Measurements from ENCODE around the gene ZYG11B. TPM values are rescaled to one million over a fixed set of nuclear protein-coding genes. Genes with fewer than 3 reads are reported as not detected.

Gene ZYG11B
- total and polyA plus RNA-seq, 9 of the 15 experiments (the other 6 are each of a cell fraction or from before 2014, with no cell fraction given) = 4.9 to 22.2 (median 12.2) TPM

DNA sequence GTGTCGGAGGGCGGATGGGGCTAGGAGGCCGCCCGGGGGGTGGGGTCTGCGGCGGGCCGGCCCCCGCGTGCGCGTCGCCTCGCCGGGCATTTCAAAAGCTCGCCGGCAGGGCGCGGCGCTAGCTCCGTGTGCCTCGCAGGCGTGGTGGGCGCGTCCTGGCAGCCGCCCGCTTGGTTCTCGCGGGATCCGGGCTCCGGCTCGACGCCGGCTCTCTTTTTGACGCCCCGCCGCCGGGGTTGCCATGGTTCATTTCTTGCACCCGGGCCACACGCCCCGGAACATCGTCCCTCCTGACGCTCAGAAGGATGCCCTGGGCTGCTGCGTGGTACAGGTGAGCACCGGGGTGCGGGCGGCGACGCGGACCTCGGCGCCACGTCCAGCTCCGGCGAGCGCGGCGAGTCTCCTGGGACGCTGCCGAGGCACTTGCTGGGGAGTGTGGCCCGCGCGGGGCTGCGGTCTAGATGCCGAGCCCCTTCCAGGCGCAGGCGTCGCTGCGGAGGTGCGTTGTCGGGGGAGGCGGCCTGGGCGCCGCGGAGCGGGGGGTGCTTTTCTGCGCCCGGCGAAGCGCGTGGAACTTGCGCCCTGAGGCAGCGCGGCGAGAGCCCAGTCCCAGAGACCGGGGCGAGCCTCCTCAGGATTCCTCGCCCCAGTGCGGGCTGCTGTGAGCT lies 116.5 kb downstream of the ZYG11B start, which contains the start of gene ZYG11A:
Gene ZYG11A (plus strand): TSS at position 118 of the 668 bp plus-strand sequence. CDS start 124 bp downstream, at position 242.
- Histone ChIP-seq H3K9me1 (ENCODE audit: control insufficient read depth, insufficient read depth, low read length) (no peaks in the 10 kb centered on the region), H3K27me3 (ENCODE audit: control insufficient read depth in 2 of 2, insufficient read depth in 2 of 2, low read length in 2 of 2) (no peaks in the 10 kb centered on the region), H2AFZ (ENCODE audit: low read depth, low read length) (peak within 1 kb of the TSS; percentile 98), H3K27ac (ENCODE audit: extremely low read depth, low read depth, low read length) (peak within 1 kb of the TSS; percentile 94), H3K4me1 (replicated peaks in 1 of 2; ENCODE audit: control insufficient read depth in 2 of 2, insufficient read depth in 2 of 2, low read length in 2 of 2) (peaks cover 4 to 21% of the 10 kb centered on the region in 2 experiments; a peak in 4 of 5 replicates), H4K20me1 (replicated peaks; ENCODE audit: control insufficient read depth, insufficient read depth, low read length) (no peaks in the 10 kb centered on the region), H3K9me3 (replicated peaks; ENCODE audit: control insufficient read depth, insufficient read depth, low read depth, low read length) (no peaks in the 10 kb centered on the region), H3K9ac (ENCODE audit: insufficient read depth in 1 of 2, low read depth in 2 of 2, low read length in 2 of 2) (peak within 1 kb of the TSS; percentile 94 to 97), H3K4me2 (ENCODE audit: insufficient read depth, low read length) (peak within 1 kb of the TSS; percentile 89), H3K79me2 (ENCODE audit: control insufficient read depth, insufficient read depth, low read length) (peaks cover 50% of the 10 kb centered on the region), H3K36me3 (ENCODE audit: control insufficient read depth, insufficient read depth, low read length) (0 out of 3 replicates have a peak, but pooled peaks cover 3% of the 10 kb centered on the region), H3K4me3 (peak within 1 kb of the TSS; percentile 66)
- in situ Hi-C loops (cut with MboI) = no loop called here
- intact Hi-C loops (cut with micrococcal nuclease) = loop anchor here (5.0 to 10.0 kb wide), 2 partner anchors 118 to 145 kb away; partner anchors contain the start of genes COA7 and ZYG11B
- ChIA-PET CTCF (ENCODE audit: low intra/inter-chr PET ratio) (no interaction called here), POLR2A (interaction anchor here (0.6 to 3.2 kb wide), 22 partner anchors 8 to 649 kb away, joined by 3 to 30 read pairs (median 3); partner anchors contain the start of gene PRPF38A)
- no TSS peak for BruUV-seq (replicated peaks)
- ATAC-seq (peak; percentile 91), FAIRE-seq (peak; percentile 29), DNase-seq (ENCODE audit: extremely low read depth in 1 of 4, low spot score in 3 of 4) (peak; percentile 95 to 97 (median 96))
- under 1% methylated on average over 72 of the region's 88 CpGs for WGBS (ENCODE audit: insufficient coverage, low coverage, missing lambda C conversion rate)
- TF ChIP-seq ZNF174 (CRISPR knock-in tag; IDR thresholded peaks at IDR 0.05) (no peak), GATAD2B (IDR thresholded peaks at IDR 0.05; ENCODE audit: borderline replicate concordance) (peak; percentile 60; the same call in 1 of the 2 replicates), TCF3 (CRISPR knock-in tag; IDR thresholded peaks at IDR 0.05) (peak; percentile 3; the same call in 1 of the 2 replicates), CREM (IDR thresholded peaks at IDR 0.05; ENCODE audit: low read depth) (peak; percentile 87), NR4A1 (CRISPR knock-in tag; IDR thresholded peaks at IDR 0.05) (no peak; the same call in 1 of the 2 replicates), NR4A1 (tag; IDR thresholded peaks at IDR 0.05) (no peak), BRF1 (IDR thresholded peaks at IDR 0.05; ENCODE audit: borderline replicate concordance, extremely low read depth, insufficient read length) (no peak), SLC30A9 (CRISPR knock-in tag; IDR thresholded peaks at IDR 0.05) (no peak), GTF3C2 (IDR thresholded peaks at IDR 0.05; ENCODE audit: borderline replicate concordance, extremely low read depth, insufficient read length) (no peak), NCOA6 (IDR thresholded peaks at IDR 0.05) (peak; percentile 98), KLF10 (CRISPR knock-in tag; IDR thresholded peaks at IDR 0.05) (no peak), NFE2L1 (tag; IDR thresholded peaks at IDR 0.05; ENCODE audit: borderline replicate concordance, low read depth) (no peak), ZNF551 (CRISPR knock-in tag; IDR thresholded peaks at IDR 0.05) (no peak), GABPB1 (CRISPR knock-in tag; IDR thresholded peaks at IDR 0.05) (peak; percentile 59), MXI1 (IDR thresholded peaks at IDR 0.05; ENCODE audit: low read depth, low read length) (peak; percentile 70; the same call in 1 of the 2 replicates)
- TF ChIP-seq, protein P1, sequence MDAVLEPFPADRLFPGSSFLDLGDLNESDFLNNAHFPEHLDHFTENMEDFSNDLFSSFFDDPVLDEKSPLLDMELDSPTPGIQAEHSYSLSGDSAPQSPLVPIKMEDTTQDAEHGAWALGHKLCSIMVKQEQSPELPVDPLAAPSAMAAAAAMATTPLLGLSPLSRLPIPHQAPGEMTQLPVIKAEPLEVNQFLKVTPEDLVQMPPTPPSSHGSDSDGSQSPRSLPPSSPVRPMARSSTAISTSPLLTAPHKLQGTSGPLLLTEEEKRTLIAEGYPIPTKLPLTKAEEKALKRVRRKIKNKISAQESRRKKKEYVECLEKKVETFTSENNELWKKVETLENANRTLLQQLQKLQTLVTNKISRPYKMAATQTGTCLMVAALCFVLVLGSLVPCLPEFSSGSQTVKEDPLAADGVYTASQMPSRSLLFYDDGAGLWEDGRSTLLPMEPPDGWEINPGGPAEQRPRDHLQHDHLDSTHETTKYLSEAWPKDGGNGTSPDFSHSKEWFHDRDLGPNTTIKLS (IDR thresholded peaks at IDR 0.05; ENCODE audit: borderline replicate concordance, low read depth) = peak; percentile 95
- TF ChIP-seq, protein P2, sequence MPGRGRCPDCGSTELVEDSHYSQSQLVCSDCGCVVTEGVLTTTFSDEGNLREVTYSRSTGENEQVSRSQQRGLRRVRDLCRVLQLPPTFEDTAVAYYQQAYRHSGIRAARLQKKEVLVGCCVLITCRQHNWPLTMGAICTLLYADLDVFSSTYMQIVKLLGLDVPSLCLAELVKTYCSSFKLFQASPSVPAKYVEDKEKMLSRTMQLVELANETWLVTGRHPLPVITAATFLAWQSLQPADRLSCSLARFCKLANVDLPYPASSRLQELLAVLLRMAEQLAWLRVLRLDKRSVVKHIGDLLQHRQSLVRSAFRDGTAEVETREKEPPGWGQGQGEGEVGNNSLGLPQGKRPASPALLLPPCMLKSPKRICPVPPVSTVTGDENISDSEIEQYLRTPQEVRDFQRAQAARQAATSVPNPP (IDR thresholded peaks at IDR 0.05; ENCODE audit: borderline replicate concordance, insufficient read depth, insufficient read length) = no peak

Data from K562 (cell line).